Activated CD4-positive, CD25-positive, alpha-beta regulatory T cell treated with anti-CD3 and anti-CD28 coated beads, Interleukin-2, amount 50 U/mL, for 24 hours (primary cell): ENCODE measurements around the gene GAREM2.
"Not testable (repeated sequence)": the region's sequence is repeated elsewhere in the genome, so short reads cannot be mapped to it uniquely, and the experiment has no call there.

ENCODE experiments used
- ATAC-seq, 2 donors: fragments of 150-1000 bp; cut with Tn5 transposase; one replicate each; pipeline ENCODE4 v1.10.0; 2021; ENCODE audit warnings: mild to moderate bottlenecking in 1 of 2, moderate library complexity in 1 of 2

GAREM2 gene

DNA sequence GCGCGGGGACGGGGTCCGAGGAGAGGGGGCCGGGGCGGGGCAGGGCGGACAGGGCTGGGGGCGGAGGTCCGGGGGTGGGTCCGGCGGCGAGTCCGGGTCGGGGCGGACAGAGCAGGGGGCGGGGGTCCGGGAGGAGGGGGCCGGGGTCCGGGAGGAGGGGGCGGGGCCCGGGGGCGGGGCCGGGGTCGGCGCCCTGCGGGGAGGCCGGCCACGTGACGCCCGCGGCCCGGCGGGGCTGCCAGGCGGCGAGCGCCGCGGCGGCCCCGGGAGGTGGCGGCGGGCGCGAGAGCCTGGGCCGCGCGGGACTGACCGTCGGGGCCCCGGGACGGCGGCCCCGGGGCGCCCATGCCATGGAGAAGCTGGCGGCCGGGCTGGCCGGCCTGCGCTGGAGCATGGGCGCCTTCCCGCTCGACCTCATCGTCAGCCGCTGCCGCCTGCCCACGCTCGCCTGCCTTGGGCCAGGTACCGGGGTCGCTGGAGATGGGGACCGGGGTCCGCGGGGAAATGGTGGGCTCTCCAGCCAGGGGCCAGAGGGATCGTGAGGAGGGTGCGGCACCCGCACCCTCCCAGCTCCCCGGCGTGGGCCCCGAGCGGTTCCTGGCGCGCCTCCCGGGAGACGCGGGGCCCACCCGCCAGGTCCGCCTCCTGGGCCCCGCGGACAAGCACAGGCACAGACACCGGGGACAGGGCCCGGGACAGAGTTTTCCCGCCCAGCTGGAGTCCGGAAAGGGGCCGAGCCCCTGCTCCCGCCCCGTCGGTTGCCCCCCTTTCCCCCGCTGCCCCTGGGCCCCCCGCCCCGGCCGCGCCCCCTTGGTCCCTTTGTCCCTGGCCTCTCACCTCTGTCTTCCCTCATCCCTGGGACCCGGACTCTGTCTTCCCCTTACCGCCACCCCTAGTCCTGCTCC is at the start of gene GAREM2:
Gene GAREM2 (plus strand): TSS at position 218 of the 905 bp plus-strand sequence. CDS start 133 bp downstream, at position 351.
- ATAC-seq: peak in 1 of 2 donors; percentile 22

DNA sequence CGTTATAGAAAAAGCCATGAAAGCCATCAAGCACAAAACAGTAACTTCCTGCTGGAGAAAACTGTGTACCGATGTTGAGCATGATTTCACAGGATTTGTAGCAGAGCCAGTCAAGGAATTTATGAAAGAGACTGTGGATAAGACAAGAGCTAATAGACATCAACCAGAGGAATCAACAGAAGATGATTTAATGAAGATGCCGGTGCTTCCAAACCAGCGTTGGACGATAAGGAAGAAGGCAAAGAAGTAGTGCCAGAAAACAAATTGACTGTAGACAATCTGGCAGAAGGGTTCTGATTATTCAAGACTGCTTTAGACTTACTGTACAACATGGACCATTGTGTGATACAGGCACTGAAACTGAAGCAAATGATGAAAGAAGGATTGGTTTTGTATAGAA is 49.5 kb upstream of the GAREM2 start:
- no peak for ATAC-seq

DNA sequence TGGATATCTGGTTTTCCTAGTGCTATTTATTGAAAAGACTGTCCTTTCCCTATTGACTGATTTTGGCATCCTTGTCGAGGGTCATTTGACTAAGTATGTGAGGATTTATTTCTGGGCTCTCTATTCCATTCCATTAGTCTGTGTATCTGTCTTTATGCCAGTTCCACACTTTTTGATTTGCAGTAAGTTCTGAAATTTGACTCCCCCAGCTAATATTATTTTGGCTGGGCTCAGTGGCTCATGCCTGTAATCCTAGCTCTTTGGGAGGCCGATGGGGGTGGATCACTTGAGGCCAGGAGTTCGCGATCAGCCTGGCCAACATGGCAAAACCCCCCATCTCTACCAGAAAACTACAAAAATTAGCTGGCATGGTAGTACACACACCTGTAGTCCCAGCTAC is 46.8 kb upstream of the GAREM2 start:
- ATAC-seq: no peak

DNA sequence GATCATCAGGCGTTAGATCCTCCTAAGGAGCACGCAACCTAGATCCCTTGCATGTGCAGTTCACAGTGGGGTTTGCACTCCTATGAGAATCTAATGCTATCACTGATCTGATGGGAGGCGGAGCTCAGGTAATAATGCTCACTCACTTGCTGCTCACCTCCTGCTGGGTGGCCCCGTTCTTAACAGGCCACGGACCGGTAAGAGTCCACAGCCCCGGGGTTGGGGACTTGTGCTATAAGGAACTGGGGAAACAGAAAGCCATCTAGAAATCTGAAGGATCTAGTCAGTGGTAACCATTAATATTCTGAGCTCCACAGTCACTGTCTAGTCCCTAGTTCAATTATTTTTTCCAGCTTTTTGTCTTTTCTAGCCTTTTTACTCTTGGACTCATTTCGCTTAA is 44.7 kb upstream of the GAREM2 start:
- no peak for ATAC-seq

DNA sequence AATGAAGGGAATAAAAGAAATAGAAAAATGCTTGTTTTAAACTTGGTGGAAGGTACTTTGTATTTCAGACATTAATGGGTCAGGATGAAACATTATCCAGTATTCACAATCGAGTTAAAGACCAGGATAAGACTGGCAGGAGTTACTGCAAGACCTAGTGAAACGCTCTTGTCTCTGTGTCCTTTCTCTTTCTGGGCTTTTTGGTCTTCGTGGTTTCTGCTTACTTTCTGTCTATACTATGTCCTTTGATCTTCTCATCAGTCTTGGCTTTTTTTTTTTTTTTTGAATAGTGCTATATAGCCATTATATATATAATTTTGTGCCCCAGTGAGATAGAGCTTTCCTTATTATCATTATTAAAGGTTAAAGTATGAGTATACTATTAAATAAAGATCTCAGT is 42.1 kb upstream of the GAREM2 start:
- ATAC-seq: no peak

DNA sequence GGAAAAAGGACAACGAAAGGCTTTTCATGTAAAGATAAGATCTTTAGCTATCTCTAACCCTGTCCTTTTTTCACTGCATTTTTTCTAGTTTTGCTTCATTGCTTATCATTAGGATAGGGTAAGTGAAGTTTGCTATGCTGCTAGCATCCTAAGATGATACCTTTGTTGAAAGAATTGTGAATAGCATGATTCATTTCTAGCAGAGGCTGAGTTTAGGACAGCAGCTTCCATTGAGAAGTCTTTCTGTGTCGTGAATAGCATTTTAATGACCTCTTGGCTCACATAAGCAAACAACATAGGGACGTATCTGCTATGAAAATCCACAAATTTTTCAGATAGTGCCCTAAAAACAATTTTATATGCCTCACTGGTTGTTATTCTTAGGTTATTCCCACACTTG is 36.4 kb upstream of the GAREM2 start:
- no peak for ATAC-seq

DNA sequence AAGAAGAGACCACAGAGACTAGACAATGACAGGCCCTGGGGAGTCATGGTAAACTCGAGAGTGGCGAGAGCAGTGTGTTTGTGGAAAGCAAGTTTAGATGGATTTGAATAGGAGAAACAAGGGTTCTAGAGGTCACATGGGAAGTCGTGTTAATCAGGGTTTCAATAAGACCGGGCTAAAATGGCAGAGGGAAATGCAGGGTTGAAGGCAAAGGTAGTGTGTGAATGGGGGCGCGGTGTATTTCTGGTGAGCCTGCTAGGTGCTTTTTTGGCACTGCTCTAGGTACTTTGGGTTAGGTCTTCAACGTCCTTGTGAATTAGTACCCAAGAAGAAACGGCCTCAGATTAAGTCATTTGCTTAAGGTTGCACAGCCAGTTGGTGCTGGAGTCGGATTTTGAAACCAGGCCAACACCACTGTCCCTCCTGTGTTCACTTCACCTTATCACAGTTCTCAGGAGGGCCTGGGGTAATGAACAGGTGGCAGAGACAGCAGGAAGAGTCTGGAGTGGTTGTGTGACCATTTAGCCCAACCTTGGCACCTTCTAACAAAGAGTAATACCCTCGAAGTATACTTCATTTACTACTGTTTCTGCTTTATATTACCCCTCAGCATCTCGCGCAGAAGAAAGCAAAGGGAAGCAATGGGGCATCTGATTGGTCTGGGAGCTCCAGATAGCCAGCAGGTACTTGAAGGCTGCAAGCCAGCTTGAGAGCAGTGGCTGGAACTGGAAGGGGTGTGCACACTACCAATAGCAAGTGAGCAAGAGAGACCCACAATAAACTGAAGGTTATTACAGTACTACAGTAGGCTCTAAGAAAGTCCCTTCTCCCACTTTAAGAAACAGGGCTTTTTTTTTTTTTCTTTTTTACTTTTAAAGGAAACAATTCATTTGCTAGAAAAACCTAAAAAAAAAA is 33.4 kb upstream of the GAREM2 start:
- ATAC-seq: no peak

DNA sequence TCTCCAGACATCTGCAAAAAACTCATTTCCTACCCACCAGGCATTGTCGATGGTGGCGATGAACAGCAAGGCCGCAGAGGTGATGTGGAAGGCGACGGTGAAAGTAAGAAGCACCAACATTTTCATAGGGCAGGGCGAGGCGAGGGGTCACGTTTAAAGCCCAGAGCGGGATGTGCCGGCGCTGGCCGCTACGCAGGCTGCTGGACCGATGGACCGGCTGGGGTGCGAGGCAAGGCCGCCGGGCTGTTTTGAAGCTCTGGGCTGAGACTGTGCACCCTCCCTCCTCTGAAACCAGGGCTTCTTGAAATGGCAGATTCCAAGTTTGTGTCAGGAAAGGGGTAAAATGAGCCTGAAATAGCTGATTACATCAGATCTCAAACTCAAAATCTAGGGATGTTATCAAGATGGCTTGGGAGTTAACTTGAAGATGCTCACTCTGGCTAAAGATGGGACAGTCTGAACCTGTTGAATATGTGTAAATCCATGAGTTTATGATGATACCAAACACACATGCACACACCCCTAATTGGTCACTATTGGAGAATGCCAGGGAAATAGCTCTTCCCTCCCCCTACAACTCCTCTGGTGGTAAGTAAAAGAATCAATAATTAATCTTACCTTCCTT is 31.6 kb upstream of the GAREM2 start:
- no peak for ATAC-seq

DNA sequence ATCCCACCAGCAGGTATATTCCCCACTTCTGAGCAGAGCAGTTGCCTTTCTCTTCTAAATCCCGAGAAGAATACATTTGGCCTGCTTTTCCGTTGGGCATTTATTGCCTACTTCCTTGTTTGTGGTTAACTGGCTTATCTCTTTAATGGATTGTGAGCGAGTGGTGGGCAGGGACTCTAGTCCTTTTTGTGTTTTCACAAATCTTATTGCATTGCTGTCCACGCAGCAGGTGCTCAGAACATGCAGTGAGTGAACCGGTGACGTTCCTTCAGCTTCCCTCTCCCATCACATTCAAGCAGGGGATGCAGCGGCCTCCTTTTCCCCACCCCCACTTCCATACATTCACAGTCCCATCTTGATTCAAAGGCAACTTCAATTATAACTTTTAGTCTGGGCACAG is 28.9 kb upstream of the GAREM2 start:
- ATAC-seq: no peak

DNA sequence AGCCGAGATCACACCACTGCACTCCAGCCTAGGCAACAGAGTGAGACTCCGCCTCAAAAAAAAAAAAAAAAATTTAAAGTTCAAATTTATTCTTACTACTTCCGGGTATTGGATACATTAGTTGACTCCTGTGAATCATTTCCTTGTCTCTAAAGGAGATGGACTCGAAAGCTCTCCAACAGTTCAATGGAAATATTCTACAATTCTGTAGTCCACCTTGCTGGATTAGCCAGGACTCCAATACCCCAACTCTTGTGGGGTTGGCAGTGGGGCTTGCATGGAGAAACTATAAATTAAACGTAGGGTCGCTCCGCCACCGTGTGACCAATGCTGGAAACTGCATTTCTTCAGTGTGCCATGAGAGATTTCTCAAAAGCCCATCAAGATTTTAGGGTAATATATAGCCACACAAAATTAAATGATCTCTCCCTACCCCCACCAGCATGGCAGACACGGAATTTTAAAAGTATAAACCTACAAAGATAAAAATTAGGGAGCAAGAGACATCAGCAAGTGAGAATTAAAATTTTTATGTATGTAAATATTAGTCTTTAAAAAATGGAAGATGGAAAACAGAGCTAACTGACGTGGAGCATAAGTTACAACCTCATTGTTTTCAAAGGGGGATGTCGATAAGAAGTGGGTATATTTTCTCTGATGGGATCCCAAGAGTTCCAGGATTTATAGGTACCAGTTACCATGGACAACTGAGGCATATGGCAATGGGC is 27.8 kb upstream of the GAREM2 start:
- peak in 1 of 2 donors; percentile 63 for ATAC-seq

DNA sequence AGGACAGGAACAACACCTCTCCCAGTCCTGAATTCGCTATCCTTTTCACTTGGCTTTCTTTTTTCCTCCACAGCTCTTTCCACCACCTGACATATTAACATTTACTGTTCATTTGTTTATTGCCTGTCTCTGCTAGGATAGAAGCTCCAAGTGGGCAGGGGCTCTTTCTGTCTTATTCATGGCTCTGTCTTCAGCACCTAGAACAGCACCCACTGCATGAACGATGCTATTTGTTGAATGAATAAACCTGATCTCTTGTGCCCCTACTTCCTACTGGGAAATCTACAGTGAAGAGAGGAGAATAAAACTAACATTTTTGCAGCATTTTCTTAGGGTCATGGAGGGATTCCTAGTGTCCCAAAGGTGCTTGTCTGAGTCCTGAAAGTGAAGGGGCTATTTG is 24.4 kb upstream of the GAREM2 start:
- ATAC-seq: no peak

DNA sequence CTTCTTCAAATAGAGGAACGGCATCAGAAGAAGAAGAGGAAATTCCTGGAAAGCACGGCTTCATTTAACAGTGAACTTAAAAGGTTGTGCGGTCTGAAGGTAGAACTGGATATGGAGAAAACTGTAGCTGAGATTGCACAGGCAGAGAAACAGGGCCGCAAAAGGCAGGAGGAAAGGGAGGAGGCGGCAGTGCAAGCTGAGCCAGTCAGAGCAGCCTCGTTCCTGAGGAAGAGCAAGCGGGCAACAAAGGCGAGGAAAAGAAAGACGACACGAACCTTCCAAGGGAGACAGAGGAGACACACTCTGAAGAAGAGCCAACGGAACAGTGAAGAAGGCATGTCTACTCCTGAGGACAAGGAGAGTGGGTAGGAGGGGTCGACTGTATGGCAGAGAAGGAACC is 22.6 kb upstream of the GAREM2 start:
- ATAC-seq: no peak

DNA sequence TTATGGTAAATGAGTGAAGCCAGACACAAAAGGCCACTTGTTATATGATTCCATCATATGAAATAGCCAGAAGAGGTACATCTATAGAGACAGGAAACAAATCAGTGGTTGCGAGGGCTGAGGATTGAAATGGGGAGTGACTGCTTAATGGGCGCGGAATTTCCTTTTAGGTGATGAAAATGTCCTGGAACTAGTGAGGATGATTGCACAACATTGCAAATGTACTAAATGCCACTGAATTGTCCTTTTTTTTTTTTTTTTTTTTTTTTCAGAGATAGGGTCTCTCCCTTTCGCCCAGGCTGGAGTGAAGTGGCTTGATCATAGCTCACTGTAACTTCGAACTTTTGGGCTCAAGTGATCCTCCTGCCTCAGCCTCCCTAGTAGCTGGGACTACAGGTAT is 15.3 kb upstream of the GAREM2 start:
- no peak for ATAC-seq

DNA sequence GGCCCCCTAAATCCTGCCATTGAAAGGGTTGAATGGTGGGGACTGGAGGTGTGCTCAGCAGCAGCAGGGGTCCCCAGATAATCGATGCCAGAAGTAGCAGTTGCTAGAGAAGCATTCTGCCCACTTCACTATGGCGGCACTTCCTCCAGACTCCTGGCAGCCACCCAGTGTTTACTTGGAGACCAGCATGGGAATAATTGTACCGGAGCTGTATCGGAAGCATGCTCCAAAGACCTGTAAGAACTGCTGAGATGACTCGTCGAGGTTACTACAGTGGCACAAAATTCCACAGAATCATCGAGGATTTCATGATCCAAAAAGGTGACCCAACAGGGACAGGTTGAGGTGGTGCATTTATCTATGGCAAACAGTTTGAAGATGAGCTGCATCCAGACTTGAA is 11.0 kb upstream of the GAREM2 start:
- no peak for ATAC-seq

DNA sequence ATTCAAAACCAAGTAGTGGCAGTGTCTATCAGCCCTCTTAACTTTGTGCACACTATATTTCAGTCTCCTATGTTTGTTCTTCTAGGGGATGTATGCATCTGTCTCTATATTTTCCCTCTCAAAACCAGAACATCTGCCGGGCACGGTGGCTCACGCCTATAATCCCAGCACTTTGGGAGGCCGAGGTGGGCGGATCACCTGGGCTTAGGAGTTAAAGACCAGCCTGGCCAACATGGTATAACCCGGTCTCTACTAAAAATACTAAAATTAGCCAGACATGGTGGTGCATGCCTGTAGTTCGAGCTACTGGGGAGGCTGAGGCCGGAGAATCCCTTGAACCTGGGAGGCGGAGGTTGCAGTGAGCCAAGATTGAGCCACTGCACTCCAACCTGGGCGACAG is 9.9 kb upstream of the GAREM2 start:
- ATAC-seq: no peak

DNA sequence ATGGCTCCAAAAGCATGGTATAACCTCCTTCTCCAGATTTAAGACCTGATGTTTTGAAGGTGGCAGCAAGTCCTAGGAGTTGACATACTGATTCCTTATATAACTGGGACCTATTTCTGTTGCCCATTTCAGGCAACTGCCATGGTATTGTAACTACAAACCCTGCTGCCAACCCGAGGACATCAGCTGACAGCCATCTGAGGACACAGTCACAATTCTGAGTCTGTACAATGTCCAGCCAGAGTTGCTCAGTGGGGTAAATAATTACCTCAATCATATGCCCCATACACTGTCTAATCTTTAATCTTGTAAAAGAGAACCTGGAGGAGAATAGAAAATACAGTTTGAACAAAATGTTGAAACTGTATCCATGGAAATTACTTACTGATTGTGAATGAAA is 8.7 kb upstream of the GAREM2 start:
- ATAC-seq: no peak

DNA sequence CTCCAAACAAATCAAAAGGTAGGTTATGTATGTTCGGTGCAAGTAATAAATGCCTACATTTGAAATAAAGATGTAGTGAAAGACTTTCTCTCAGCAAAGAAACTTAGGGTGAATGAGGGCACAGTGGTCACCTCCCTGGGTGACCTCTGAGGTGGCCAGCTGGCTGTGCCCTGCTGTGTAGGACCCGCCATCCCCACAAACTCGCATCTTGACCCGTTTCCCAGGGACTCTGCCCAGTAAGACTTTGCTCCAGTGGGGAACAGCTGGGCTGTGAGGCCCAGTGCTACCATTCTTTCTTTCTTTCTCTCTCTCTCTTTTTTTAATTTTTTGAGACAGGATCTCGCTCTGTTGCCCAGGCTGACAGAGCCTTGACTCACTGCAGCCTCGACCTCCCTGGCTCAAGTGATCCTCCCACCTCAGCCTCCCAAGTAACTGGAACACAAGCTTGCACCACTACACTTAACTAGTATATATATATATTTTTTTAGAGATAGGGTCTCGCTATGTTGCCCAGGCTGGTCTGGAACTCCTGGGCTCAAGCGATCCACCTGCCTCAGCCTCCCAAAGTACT is 8.2 kb upstream of the GAREM2 start:
- no peak for ATAC-seq

DNA sequence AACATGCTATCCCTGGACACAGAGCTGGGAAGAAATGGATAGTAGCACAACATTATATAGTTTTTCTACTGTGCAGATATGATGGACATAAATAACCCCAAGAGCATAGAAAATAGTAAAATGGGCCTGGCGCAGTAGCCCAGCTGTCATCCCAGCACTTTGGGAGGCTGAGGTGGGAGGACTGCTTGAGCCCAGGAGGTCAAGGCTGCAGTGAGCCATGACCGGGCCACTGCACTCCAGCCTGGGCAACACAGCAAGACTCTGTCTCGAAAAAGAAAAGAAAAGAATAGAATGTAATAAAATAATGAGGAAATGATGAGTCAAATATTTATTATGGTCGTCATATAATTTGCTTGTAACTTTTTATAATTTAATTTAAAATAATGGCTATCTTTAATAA is 7.5 kb upstream of the GAREM2 start:
- no peak for ATAC-seq

DNA sequence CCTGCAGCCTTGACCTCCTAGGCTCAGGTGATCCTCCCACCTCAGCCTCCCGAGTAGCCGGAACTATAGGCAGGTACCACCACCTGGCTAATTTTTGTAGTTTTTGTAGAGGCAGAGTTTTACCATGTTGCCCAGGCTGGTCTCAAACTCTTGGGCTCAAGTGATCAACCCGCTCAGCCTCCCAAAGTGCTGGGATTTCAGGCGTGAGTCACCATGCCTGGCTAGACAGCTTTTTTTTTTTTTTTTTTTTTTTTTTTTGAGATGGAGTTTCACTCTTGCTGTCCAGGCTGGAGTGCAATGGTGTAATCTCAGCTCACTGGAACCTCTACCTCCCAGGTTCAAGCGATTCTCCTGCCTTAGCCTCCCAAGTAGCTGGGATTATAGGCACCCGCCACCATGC is 6.3 kb upstream of the GAREM2 start:
- ATAC-seq: not testable (repeated sequence)

DNA sequence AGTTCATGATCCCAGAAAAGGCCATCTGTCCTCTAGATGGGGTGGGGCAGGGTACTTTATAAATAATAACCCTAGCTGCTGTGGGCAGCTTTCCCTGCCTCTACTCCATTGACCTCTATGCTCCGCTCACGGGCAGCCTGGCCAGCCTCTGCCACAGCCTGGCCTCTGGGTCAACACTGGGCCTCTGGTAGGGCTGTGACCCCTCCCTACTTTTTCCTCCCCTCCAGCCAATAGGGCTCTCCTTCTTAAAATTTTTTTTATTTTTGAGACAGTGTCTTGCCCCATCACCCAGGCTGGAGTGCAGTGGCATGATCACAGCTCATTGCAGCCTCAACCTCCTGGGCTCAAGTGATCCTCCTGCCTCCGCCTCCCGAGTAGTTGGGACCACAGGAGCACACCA is 4.1 kb upstream of the GAREM2 start:
- ATAC-seq: no peak

DNA sequence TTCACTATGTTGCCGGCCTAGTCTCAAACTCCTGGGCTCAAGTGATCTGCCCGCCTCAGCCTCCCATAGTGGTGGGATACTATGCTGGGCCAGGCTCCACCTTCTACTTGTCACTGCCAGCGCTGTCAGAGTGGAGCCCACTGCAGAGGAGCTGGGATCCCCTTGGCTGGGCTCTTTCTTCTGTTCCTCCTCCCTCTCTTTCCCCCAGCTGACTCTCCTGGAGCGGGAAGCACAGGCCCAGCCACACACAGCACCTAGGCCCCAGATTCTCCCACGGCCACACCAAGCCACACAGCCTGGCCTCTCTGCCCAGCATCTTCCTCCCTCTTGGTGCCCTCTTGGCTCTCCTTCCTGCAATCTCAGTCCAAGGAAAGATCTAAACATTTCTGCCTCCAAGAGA is 3.7 kb upstream of the GAREM2 start:
- ATAC-seq: no peak
